GM18526 (cell line): ENCODE measurements around the gene CCL24.

ENCODE experiments used
- POLR2A ChIP-seq: IDR thresholded peaks from 3 replicates; pipeline ENCODE4 v1.6.1; 2011; ENCODE audit not compliant: insufficient read length; ENCODE audit errors: extremely low read depth

Gene CCL24

GRCh38 chr7:75793676-75794075 is 19.9 kb downstream of the CCL24 start:
- TF ChIP-seq POLR2A: no peak

- TF ChIP-seq POLR2A: no peak
These were observed 24.2 kb downstream of the CCL24 start for GRCh38 chr7:75789361-75789924.

- TF ChIP-seq POLR2A: no peak
These were observed 37.2 kb downstream of the CCL24 start for GRCh38 chr7:75776295-75776971.

- TF ChIP-seq POLR2A: no peak
These were observed 41.2 kb downstream of the CCL24 start, which contains the start of gene CCL26 for GRCh38 chr7:75772081-75773077. TSS of gene CCL26 (minus strand) at chr7:75772211. CDS start at chr7:75772176, 35 bp downstream.

GRCh38 chr7:75771224-75771623 is 42.4 kb downstream of the CCL24 start:
- no peak for TF ChIP-seq POLR2A

GRCh38 chr7:75762350-75762917 is 51.2 kb downstream of the CCL24 start:
- TF ChIP-seq POLR2A: no peak
